Neural cell (in vitro differentiated cells): ENCODE results near the gene TMEM272. TPM values are rescaled to one million over a fixed set of nuclear protein-coding genes. Genes with fewer than 3 reads are reported as not detected.

Source experiments
- H2AFZ ChIP-seq: fragments of 200-600, 300-800 bp; sonication (generic), shearing (Covaris generic); 2 replicates; pipeline ENCODE4 v1.6.0; 2014; ENCODE audit warnings: low read depth, mild to moderate bottlenecking, antibody characterized with exemption, low read length, moderate library complexity
- H3F3A ChIP-seq: fragments of 200-600 bp; shearing (Covaris generic); 2 replicates; pipeline ENCODE4 v1.6.1; 2016; ENCODE audit warnings: mild to moderate bottlenecking, moderate library complexity, mixed read lengths, antibody characterized with exemption, low read length; ENCODE audit not compliant: insufficient read depth, poor library complexity, severe bottlenecking
- H3K27ac ChIP-seq: fragments of 200-600, 300-800 bp; sonication (generic), shearing (Covaris generic); 2 replicates; pipeline ENCODE4 v1.5.1; 2014; ENCODE audit warnings: mild to moderate bottlenecking, low read length, moderate library complexity
- H3K27me3 ChIP-seq: fragments of 300-800, 200-600 bp; sonication (generic), shearing (Covaris generic); 2 replicates; pipeline ENCODE4 v1.6.0; 2014; ENCODE audit warnings: mild to moderate bottlenecking, low read depth, low read length, moderate library complexity; ENCODE audit not compliant: insufficient read depth
- H3K36me3 ChIP-seq: fragments of 300-800, 200-600 bp; sonication (generic), shearing (Covaris generic); 2 replicates; pipeline ENCODE4 v1.5.1; 2014; ENCODE audit warnings: mild to moderate bottlenecking, antibody characterized with exemption, low read length, moderate library complexity; ENCODE audit not compliant: insufficient read depth
- H3K4me2 ChIP-seq: fragments of 300-800, 200-600 bp; sonication (generic), shearing (Covaris generic); 2 replicates; pipeline ENCODE4 v1.6.0; 2014; ENCODE audit warnings: mild to moderate bottlenecking, low read length
- H3K4me3 ChIP-seq: fragments of 300-800, 200-600 bp; sonication (generic), shearing (Covaris generic); 2 replicates; pipeline ENCODE4 v1.5.1; 2014; ENCODE audit warnings: mild to moderate bottlenecking, low read length, moderate library complexity
- H3K79me2 ChIP-seq: fragments of 200-600 bp; shearing (Covaris generic); replicated peaks from 2 replicates; pipeline ENCODE4 v1.6.0; 2014; ENCODE audit warnings: mild to moderate bottlenecking, low read length, moderate library complexity; ENCODE audit not compliant: insufficient read depth
- H3K9ac ChIP-seq: fragments of 300-800, 200-600 bp; sonication (generic), shearing (Covaris generic); 2 replicates; pipeline ENCODE4 v1.6.1; 2016; ENCODE audit warnings: mild to moderate bottlenecking, low read length, mixed read lengths
- H3K9me2 ChIP-seq: fragments of 200-600 bp; shearing (Covaris generic); 2 replicates; pipeline ENCODE4 v1.6.1; 2016; ENCODE audit warnings: mild to moderate bottlenecking, low read length, mixed read lengths; ENCODE audit not compliant: insufficient read depth
- H3K9me3 ChIP-seq: fragments of 200-600, 300-800 bp; sonication (generic), shearing (Covaris generic); 2 replicates; pipeline ENCODE4 v1.6.1; 2016; ENCODE audit warnings: mild to moderate bottlenecking, mixed run types, low read length, moderate library complexity, mixed read lengths
- H4K20me1 ChIP-seq: fragments of 200-600 bp; shearing (Covaris generic); 2 replicates; pipeline ENCODE4 v1.6.1; 2016; ENCODE audit warnings: mild to moderate bottlenecking, mixed run types; ENCODE audit not compliant: insufficient read depth
- EP300 ChIP-seq: fragments of 450-650 bp; conservative IDR thresholded peaks from 2 replicates; pipeline ENCODE4 v1.6.1; 2014; ENCODE audit warnings: antibody characterized with exemption, mild to moderate bottlenecking, moderate library complexity; ENCODE audit not compliant: poor library complexity, severe bottlenecking
- EZH2 ChIP-seq: fragments of 200-600, 300-800 bp; shearing (Covaris generic), sonication (generic); IDR thresholded peaks from 2 replicates; pipeline ENCODE4 v1.6.1; 2014; ENCODE audit warnings: antibody characterized with exemption, low read length, borderline replicate concordance, mild to moderate bottlenecking; ENCODE audit not compliant: insufficient read depth, poor library complexity, severe bottlenecking
- MXI1 ChIP-seq: fragments of 450-650 bp; conservative IDR thresholded peaks from 2 replicates; pipeline ENCODE4 v1.6.1; 2014; ENCODE audit warnings: antibody characterized with exemption, mild to moderate bottlenecking; ENCODE audit not compliant: poor library complexity, severe bottlenecking
- POLR2AphosphoS5 ChIP-seq: IDR thresholded peaks from 2 replicates; pipeline ENCODE4 v1.6.1; 2012
- RAD21 ChIP-seq: fragments of 450-650 bp; conservative IDR thresholded peaks from 2 replicates; pipeline ENCODE4 v1.6.1; 2014; ENCODE audit warnings: antibody characterized with exemption, mild to moderate bottlenecking, moderate library complexity
- REST ChIP-seq: IDR thresholded peaks from 2 replicates; pipeline ENCODE4 v1.6.1; 2012; ENCODE audit warnings: borderline replicate concordance
- SMC3 ChIP-seq: fragments of 450-650 bp; conservative IDR thresholded peaks from 2 replicates; pipeline ENCODE4 v1.6.1; 2014; ENCODE audit warnings: antibody characterized with exemption, mild to moderate bottlenecking, moderate library complexity; ENCODE audit not compliant: poor library complexity
- TAF1 ChIP-seq: IDR thresholded peaks from 2 replicates; pipeline ENCODE4 v1.6.1; 2012; ENCODE audit warnings: low read depth
- polyA plus RNA-seq: library from polyadenylated mRNA; depleted of rRNA; stranded (reverse); fragments of >200 nt; gene quantifications from 2 replicates; pipeline ENCODE4 v1.2.3, GENCODE V29; 2014
- TF ChIP-seq, protein P1 (sequence below): fragments of 450-650 bp; IDR thresholded peaks from 2 replicates; pipeline ENCODE4 v1.5.1; 2014; ENCODE audit warnings: antibody characterized with exemption, mild to moderate bottlenecking, moderate library complexity; ENCODE audit not compliant: poor library complexity, severe bottlenecking

The TMEM272 gene
- polyA plus RNA-seq, 1 donor from 2014 or later = 0.77 TPM

GRCh38 chr13:51849145-51850101 lies 4.4 kb upstream of the TMEM272 start:
- Histone ChIP-seq H3K4me2 (no peak overlapping the region), H3K9ac (no peak overlapping the region), H3K4me3 (no peak overlapping the region)

DNA sequence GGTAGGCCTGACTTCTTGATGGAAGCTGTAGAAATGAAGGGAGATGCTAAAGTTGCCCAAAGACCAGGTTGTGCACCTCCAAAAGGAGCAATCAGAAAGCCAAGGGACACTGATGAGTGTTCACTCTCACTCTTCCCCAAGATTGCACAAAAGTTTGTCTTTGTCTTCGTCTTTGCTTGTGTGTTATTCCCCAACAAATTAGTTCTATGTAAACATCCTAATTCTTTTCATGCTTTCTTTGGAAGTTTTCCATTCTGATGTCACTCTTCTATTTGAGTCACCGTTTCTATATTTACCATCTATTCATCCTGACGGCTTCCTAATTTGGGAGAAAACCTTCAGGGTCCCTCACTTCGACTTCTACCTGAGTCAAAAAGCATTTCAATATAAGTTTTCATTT lies 3.7 kb upstream of the TMEM272 start:
- Histone ChIP-seq H3K27ac (no peak overlapping the region), H3K36me3 (no peaks in the 10 kb centered on the region), H4K20me1 (no peaks in the 10 kb centered on the region), H3K4me2 (no peak overlapping the region), H3K79me2 (no peaks in the 10 kb centered on the region), H3K27me3 (no peaks in the 10 kb centered on the region), H3F3A (no peaks in the 10 kb centered on the region), H3K9me3 (peaks cover 5% of the 10 kb centered on the region), H2AFZ (no peak overlapping the region), H3K9me2 (no peaks in the 10 kb centered on the region), H3K9ac (no peak overlapping the region), H3K4me3 (no peak overlapping the region)
- TF ChIP-seq, protein P1, sequence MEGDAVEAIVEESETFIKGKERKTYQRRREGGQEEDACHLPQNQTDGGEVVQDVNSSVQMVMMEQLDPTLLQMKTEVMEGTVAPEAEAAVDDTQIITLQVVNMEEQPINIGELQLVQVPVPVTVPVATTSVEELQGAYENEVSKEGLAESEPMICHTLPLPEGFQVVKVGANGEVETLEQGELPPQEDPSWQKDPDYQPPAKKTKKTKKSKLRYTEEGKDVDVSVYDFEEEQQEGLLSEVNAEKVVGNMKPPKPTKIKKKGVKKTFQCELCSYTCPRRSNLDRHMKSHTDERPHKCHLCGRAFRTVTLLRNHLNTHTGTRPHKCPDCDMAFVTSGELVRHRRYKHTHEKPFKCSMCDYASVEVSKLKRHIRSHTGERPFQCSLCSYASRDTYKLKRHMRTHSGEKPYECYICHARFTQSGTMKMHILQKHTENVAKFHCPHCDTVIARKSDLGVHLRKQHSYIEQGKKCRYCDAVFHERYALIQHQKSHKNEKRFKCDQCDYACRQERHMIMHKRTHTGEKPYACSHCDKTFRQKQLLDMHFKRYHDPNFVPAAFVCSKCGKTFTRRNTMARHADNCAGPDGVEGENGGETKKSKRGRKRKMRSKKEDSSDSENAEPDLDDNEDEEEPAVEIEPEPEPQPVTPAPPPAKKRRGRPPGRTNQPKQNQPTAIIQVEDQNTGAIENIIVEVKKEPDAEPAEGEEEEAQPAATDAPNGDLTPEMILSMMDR = no peak
- no peak for TF ChIP-seq TAF1
- no peak for TF ChIP-seq MXI1
- no peak for TF ChIP-seq POLR2AphosphoS5
- TF ChIP-seq SMC3 = no peak
- TF ChIP-seq EZH2 = no peak
- TF ChIP-seq RAD21 = no peak
- no peak for TF ChIP-seq EP300

More at GRCh38 chr13:51849145-51850101, 4.4 kb upstream of the TMEM272 start:
- Histone ChIP-seq H3K9me2 (no peaks in the 10 kb centered on the region), H3K27ac (no peak overlapping the region), H3K79me2 (no peaks in the 10 kb centered on the region), H2AFZ (no peak overlapping the region), H4K20me1 (no peaks in the 10 kb centered on the region), H3F3A (no peaks in the 10 kb centered on the region), H3K9me3 (peaks cover 5% of the 10 kb centered on the region), H3K36me3 (no peaks in the 10 kb centered on the region), H3K27me3 (no peaks in the 10 kb centered on the region)
- no peak for TF ChIP-seq POLR2AphosphoS5
- no peak for TF ChIP-seq EP300
- no peak for TF ChIP-seq SMC3
- TF ChIP-seq, protein P1 = no peak
- no peak for TF ChIP-seq TAF1
- no peak for TF ChIP-seq REST
- TF ChIP-seq MXI1 = no peak
- TF ChIP-seq EZH2 = no peak
- TF ChIP-seq RAD21 = no peak
